ENCODE data around the gene NSDHL. TPM values are rescaled to one million over a fixed set of nuclear protein-coding genes. Genes with fewer than 3 reads are reported as not detected.
"Not testable (repeated sequence)": the region's sequence is repeated elsewhere in the genome, so short reads cannot be mapped to it uniquely, and the experiment has no call there.

Gene NSDHL
- 29.9 and 35.0 TPM in 2 replicates for total RNA-seq (2014; rRNA removed; shearing (Covaris generic))

DNA sequence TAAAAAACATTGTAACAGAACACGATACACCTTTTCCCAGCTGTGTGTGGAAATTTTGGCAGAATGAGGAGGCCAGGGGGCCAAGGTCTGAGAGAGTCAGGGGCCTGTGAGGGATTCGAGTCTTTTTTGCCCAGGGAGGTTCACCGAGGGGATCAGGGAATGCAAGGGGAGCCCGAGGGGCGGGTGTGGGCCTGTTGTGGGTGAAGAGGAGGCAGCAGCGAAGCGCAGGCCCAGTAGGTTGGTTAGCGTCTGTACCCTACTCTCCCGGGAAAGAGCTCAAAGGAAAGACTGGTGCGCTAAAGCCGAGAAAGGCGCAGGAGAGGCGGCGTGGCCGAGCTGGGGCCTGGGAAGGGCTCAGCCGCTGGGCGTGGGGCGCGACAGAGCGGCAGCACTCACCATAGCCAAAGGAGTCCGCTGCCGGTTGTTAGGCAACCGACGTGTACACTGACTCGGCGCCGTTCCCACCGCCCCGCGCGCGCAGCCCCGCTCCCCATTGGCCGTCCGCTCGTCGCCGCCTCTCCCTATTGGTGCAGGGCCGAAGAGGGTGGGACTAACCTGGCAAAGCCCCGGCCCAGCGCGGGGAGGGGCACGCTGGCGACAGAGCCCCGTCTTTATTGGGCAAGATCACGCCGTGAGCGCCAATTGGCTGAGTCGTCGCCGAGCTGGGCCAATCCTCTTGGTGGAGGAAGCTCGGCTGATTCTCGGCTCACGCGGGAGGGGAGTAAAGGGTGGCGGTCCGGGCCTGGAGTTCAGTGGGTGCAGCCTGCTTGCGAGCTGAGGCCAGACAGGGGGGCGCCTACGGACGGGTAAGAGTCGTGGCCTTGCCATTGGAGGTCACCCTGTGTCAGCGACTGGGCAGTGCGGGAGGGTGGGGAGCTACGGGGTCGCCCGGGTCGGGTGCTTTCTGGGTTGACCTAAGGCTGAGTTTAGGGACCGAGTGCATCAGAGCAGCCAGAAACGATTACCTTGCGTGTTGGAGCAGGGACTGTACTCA lies at the start of gene NSDHL, which contains the start of gene CETN2:
NSDHL (plus strand) TSS at position 752 of the 994 bp plus-strand sequence. CDS start 15,262 bp downstream, outside the sequence.
CETN2 (minus strand) TSS at position 446 of the 994 bp plus-strand sequence; CDS start at position 399, 47 bp downstream.
- peak; percentile 98 for DNase-seq (ENCODE audit: low read depth)

GRCh38 chrX:152787062-152787461 lies 43.8 kb upstream of the NSDHL start:
- not testable (repeated sequence) for DNase-seq (ENCODE audit: low read depth)

GRCh38 chrX:152798945-152799344 lies 31.9 kb upstream of the NSDHL start:
- DNase-seq (ENCODE audit: low read depth) = no peak

DNA sequence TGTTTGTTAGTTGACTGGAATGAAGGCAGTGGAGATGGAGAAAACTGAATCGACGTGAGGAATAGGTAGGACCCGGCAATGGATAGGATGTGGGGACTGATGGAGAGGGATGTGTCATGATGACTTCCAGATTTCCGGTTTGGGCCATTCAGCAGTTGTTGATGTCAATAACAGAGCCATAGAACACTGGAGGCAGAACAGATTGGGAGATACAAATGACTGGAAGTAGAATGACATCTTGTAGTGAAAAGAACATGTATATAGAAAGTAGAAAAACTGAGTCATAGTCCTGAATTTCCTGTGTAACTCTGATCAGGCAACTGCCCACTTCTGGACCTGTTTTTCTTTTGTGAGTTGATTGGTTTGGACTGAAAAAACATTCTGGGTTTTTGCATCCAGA lies 24.8 kb upstream of the NSDHL start:
- DNase-seq (ENCODE audit: low read depth) = peak; percentile 15

GRCh38 chrX:152810403-152810802 lies 20.5 kb upstream of the NSDHL start:
- DNase-seq (ENCODE audit: low read depth) = peak; percentile 59

GRCh38 chrX:152813206-152813605 lies 17.7 kb upstream of the NSDHL start:
- DNase-seq (ENCODE audit: low read depth) = no peak

DNA sequence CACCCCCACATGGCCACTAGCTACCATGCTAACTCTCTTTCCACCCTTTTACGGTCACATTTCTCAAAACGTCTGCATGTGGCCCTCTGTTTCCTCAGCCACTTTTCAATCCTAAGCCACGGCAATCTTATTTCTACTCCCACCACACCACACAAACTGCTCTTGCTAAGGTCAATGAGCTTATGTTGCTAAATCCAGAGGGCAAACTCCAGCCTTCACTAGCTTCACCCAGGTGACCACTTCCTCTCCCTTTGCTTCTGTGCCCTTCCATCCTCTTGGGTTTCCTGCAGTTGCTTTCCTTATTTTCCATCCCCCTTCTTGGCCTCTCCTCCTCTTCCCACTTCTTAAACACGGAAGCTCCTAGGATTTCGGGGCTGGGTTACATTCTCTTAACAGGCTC lies 16.8 kb upstream of the NSDHL start:
- no peak for DNase-seq (ENCODE audit: low read depth)

- DNase-seq (ENCODE audit: low read depth) = peak; percentile 67
Measured at GRCh38 chrX:152817078-152817764, 13.6 kb upstream of the NSDHL start.

- DNase-seq (ENCODE audit: low read depth) = no peak
Measured at GRCh38 chrX:152818356-152818755, 12.5 kb upstream of the NSDHL start.

GRCh38 chrX:152819266-152819665 lies 11.6 kb upstream of the NSDHL start:
- DNase-seq (ENCODE audit: low read depth) = no peak

- DNase-seq (ENCODE audit: low read depth) = peak; percentile 73
Measured at GRCh38 chrX:152819732-152820131, 11.1 kb upstream of the NSDHL start.

GRCh38 chrX:152821145-152821765 lies 9.6 kb upstream of the NSDHL start:
- DNase-seq (ENCODE audit: low read depth) = peak; percentile 54

- peak; percentile 52 for DNase-seq (ENCODE audit: low read depth)
Measured at GRCh38 chrX:152822383-152823086, 8.3 kb upstream of the NSDHL start.

- no peak for DNase-seq (ENCODE audit: low read depth)
Measured at GRCh38 chrX:152823657-152824056, 7.2 kb upstream of the NSDHL start.

DNA sequence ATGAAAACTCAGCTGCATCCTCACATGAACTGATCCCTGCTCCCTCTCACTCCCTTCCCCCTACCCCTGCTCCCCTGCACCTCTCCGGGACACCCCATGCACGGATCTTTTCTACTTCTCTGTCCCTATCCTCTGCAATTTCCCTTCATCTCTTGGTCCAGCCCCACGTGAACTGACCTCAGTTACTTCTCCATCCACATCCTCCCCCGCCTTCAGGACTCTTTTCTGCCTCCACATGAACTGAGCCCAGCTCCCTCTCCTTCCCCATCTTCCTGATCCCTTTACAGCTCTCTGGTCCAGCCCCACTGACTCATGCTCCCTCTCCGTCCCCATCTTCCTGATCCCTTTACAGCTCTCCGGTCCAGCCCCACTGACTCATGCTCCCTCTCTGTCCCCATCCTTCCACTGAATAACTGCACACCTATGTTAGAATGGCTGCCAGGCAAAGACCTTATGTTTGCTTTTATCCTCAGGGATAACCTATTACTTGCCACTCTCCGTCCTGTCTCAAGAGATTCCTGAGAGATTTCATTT lies 6.0 kb upstream of the NSDHL start:
- peak; percentile 52 for DNase-seq (ENCODE audit: low read depth)

GRCh38 chrX:152831391-152831790 lies 528 bp downstream of the NSDHL start:
- DNase-seq (ENCODE audit: low read depth) = no peak

DNA sequence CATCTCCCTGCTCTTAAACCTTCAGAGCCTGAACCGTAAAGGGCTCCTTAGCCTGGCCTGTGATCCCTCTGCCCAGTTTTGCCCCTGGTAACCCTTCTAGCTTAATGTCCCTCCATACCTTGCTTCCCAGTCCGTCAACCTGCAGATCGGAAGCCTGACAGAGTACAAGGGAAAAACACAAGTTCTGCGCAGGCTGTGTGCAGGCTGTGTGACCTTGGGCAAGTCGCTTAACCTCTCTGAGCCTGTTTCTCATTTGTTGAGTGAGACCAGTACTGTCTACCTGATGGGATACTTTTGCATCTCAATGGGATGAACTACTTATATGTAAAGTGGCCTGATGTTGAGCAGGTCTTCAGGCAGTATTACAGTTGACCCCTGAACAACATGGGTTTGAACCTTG lies 1.7 kb downstream of the NSDHL start:
- no peak for DNase-seq (ENCODE audit: low read depth)

DNA sequence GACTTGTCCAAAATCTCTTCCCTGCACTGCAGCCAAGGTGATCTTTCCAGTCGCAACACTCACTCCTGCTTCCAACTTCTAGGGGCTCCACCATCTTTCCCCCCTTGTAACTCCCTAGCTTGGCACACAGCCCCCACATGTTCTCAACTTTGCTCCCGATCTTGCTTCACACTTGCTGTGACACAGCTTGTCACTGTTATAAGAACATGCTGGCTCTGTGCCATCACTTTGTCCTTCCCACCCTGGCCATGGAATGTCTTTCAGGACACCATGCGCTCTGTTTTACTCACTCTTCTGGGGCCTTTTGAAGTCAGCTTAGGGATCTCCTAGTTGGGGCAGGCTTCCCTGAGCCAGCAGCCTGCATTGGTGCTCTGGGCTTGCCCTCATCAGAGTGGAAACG lies 2.5 kb downstream of the NSDHL start:
- DNase-seq (ENCODE audit: low read depth) = no peak

DNA sequence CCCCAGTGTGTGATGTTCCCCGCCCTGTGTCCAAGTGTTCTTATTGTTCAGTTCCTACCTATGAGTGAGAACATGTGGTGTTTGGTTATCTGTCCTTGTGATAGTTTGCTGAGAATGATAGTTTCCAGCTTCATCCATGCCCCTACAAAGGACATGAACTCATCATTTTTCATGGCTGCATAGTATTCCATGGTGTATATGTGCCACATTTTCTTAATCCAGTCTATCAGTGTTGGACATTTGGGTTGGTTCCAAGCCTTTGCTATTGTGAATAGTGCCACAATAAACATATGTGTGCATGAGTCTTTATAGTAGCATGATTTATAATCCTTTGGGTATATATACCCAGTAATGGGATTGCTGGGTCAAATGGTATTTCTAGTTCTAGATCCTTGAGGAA lies 4.6 kb downstream of the NSDHL start:
- not testable (repeated sequence) for DNase-seq (ENCODE audit: low read depth)

DNA sequence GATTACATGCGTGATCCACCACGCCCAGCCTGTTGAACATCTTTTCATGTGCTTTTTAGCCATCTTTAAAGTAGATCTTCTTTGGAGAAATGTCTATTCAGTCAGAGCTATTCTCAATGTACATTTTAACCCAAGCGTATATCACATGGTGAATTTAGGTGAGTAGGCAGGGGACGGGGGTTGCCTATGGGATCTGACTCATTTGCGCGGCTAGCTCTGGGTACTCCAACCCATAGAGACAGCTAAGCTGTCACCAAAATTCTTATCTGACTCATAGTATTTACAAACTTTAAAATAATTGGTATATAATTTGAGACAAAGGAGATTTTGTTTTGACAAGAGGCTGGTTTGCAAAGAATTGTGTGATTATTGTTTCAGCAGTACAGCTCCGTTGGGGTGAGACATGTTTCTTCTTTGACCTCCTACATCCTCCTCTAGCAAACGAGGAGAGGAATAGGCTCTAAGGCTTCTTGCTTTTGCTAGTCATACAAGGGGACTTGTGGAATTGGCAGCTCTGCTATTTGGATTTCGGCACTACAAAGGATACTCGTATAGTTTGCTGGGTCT lies 12.0 kb downstream of the NSDHL start:
- no peak for DNase-seq (ENCODE audit: low read depth)

DNA sequence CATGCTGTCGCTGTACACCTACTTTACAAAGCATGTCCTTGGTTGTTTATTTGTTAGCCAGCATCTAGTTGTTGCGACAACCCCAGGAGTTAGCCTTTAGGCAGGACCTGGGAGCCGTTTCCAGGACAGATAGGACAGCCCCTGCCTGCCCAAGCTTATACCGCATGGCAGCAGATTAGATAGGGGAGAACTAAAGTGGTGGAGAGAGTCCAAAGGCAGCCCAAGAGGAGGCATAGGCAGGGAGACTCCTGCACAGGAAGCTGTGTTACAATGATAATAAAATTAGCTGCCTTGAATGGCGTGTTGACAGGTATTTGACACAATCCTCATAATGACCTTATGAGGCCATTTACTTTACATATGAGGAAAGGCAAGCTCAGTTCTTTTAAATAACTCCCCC lies 13.0 kb downstream of the NSDHL start:
- DNase-seq (ENCODE audit: low read depth) = no peak
